K562 (cell line): ENCODE data around the gene DCTN1. TPM values are rescaled to one million over a fixed set of nuclear protein-coding genes. Genes with fewer than 3 reads are reported as not detected.

Experiments used
- ARID2 ChIP-seq: fragments of 450-650 bp; IDR thresholded peaks from 2 replicates; pipeline ENCODE4 v1.6.1; 2017; ENCODE audit warnings: antibody characterized with exemption, mild to moderate bottlenecking
- ASH1L ChIP-seq: fragments of 450-650 bp; IDR thresholded peaks from 2 replicates; pipeline ENCODE4 v1.6.1; 2018; ENCODE audit warnings: borderline replicate concordance, mild to moderate bottlenecking, low read depth; ENCODE audit not compliant: partially characterized antibody
- BCLAF1 ChIP-seq, 2 experiments: fragments of 450-650 bp in 1 of 2; IDR thresholded peaks; 2 replicates each; pipeline ENCODE4 v1.6.1; 2011 to 2017; ENCODE audit warnings: low read depth in 2 of 2, antibody characterized with exemption in 1 of 2, borderline replicate concordance in 1 of 2, low read length in 1 of 2, mild to moderate bottlenecking in 1 of 2, mixed read lengths in 1 of 2; ENCODE audit not compliant: control insufficient read depth in 1 of 2
- CBFB ChIP-seq: sonication (generic); formaldehyde crosslinking; IDR thresholded peaks from 2 replicates; pipeline ENCODE4 v1.4.0; 2020; ENCODE audit warnings: mild to moderate bottlenecking, missing genetic modification reagents
- CBX1 ChIP-seq: sonication (generic); IDR thresholded peaks from 2 replicates; pipeline ENCODE4 v1.6.1; 2016; ENCODE audit warnings: antibody characterized with exemption, low read depth, mild to moderate bottlenecking
- CBX8 ChIP-seq: fragments of 200-600 bp; sonication (generic); IDR thresholded peaks from 2 replicates; pipeline ENCODE4 v1.6.1; 2012; ENCODE audit warnings: borderline replicate concordance, mixed run types, low read depth, mild to moderate bottlenecking, moderate library complexity, mixed read lengths, low read length, control low read depth, inconsistent platforms; ENCODE audit not compliant: poor library complexity, severe bottlenecking; ENCODE audit errors: extremely low read depth
- DDX20 ChIP-seq: fragments of 450-650 bp; IDR thresholded peaks from 2 replicates; pipeline ENCODE4 v1.6.1; 2016; ENCODE audit warnings: missing genetic modification characterization, low read depth, mild to moderate bottlenecking, missing compliant biosample characterization, moderate library complexity
- EP400 ChIP-seq: fragments of 450-650 bp; IDR thresholded peaks from 2 replicates; pipeline ENCODE4 v1.6.1; 2017; ENCODE audit warnings: antibody characterized with exemption, mild to moderate bottlenecking, moderate library complexity
- FOXM1 ChIP-seq, 2 experiments: fragments of 450-650 bp in 1 of 2; sonication (generic) in 1 of 2; formaldehyde crosslinking in 1 of 2; IDR thresholded peaks; 2 replicates each; pipeline versions ENCODE4 v1.6.1 to v1.9.0; 2017 to 2022; ENCODE audit warnings: low read depth in 2 of 2, mild to moderate bottlenecking in 2 of 2, missing genetic modification reagents in 1 of 2, moderate library complexity in 1 of 2
- ID3 ChIP-seq, 2 experiments: fragments of 250-450 bp in 1 of 2; fragments of 450-650 bp in 1 of 2; sonication (Bioruptor Pico) in 1 of 2; IDR thresholded peaks; 2 replicates each; pipeline versions ENCODE4 v1.6.1 to v1.8.0; 2016 to 2021; ENCODE audit warnings: mild to moderate bottlenecking in 2 of 2, moderate library complexity in 2 of 2, missing compliant biosample characterization in 1 of 2, missing genetic modification characterization in 1 of 2
- KAT7 ChIP-seq: sonication (generic); formaldehyde crosslinking; IDR thresholded peaks from 2 replicates; pipeline ENCODE4 v1.8.0; 2022; ENCODE audit warnings: missing genetic modification reagents, mild to moderate bottlenecking, borderline replicate concordance
- MBD2 ChIP-seq: sonication (generic); IDR thresholded peaks from 2 replicates; pipeline ENCODE4 v1.6.1; 2016; ENCODE audit warnings: low read depth, borderline replicate concordance
- MTF1 ChIP-seq: fragments of 250-450 bp; sonication (Bioruptor Pico); IDR thresholded peaks from 2 replicates; pipeline ENCODE4 v1.9.0; 2021; ENCODE audit warnings: moderate library complexity, mild to moderate bottlenecking, inconsistent platforms, borderline replicate concordance
- MYNN ChIP-seq, 2 experiments: sonication (generic); formaldehyde crosslinking in 1 of 2; IDR thresholded peaks; 2 replicates each; pipeline versions ENCODE4 v1.5.0 to v1.6.1; 2016 to 2020; ENCODE audit warnings: antibody characterized with exemption in 1 of 2, missing genetic modification reagents in 1 of 2
- PATZ1 ChIP-seq: fragments of 250-450 bp; sonication (Bioruptor Pico); IDR thresholded peaks from 2 replicates; pipeline ENCODE4 v1.5.0; 2020; ENCODE audit warnings: mild to moderate bottlenecking, borderline replicate concordance
- PHF21A ChIP-seq: fragments of 450-650 bp; IDR thresholded peaks from 2 replicates; pipeline ENCODE4 v1.6.1; 2017; ENCODE audit warnings: low read depth, borderline replicate concordance
- SAP30 ChIP-seq: fragments of 200-600 bp; sonication (generic); IDR thresholded peaks from 2 replicates; pipeline ENCODE4 v1.6.1; 2012; ENCODE audit warnings: borderline replicate concordance, low read depth, mild to moderate bottlenecking, moderate library complexity, low read length, control low read depth, inconsistent platforms; ENCODE audit not compliant: insufficient read depth, poor library complexity, severe bottlenecking
- ZBTB7A ChIP-seq: IDR thresholded peaks from 2 replicates; pipeline ENCODE4 v1.6.1; 2011; ENCODE audit warnings: low read depth, mild to moderate bottlenecking, low read length, moderate library complexity, borderline replicate concordance; ENCODE audit not compliant: control insufficient read depth
- ZNF174 ChIP-seq: fragments of 250-450 bp; sonication (Bioruptor Pico); IDR thresholded peaks from 2 replicates; pipeline ENCODE4 v1.4.0; 2020; ENCODE audit warnings: mild to moderate bottlenecking
- ZNF224 ChIP-seq: sonication (generic); formaldehyde crosslinking; IDR thresholded peaks from 2 replicates; pipeline ENCODE4 v1.8.0; 2022; ENCODE audit warnings: mild to moderate bottlenecking, missing genetic modification reagents
- polyA plus RNA-seq, 8 experiments: library from polyadenylated mRNA; depleted of rRNA in 4 of 8; stranded (reverse) in 5 of 8; unstranded in 3 of 8; fragments of >200 nt; fragmentation: Nextera tagmentation in 2 of 8; fragmentation: Illumina TruSeq in 1 of 8; extraction: Ambion mirVana in 2 of 8; extraction: Trizol in 1 of 8; gene quantifications; 2 replicates each; pipeline versions ENCODE4 v1.2.1 to v1.2.3, GENCODE V29; 2011 to 2014; ENCODE audit warnings: inconsistent platforms in 1 of 8, missing spikeins in 1 of 8
- total RNA-seq, 7 experiments: library from RNA; depleted of rRNA in 6 of 7; stranded (reverse); fragments of >200 nt in 6 of 7; fragmentation: Illumina TruSeq in 2 of 7; extraction: Trizol in 2 of 7; gene quantifications; 2 replicates each; pipeline versions ENCODE4 v1.2.1 to v1.2.3, GENCODE V29; 2011 to 2021; ENCODE audit warnings: low replicate concordance in 1 of 7

DCTN1 gene
- total and polyA plus RNA-seq, 9 of the 15 experiments (the other 6 are each of a cell fraction or from before 2014, with no cell fraction given): 23.9 to 71.7 (median 45.0) TPM

GRCh38 chr2:74421221-74421870 lies 41.2 kb upstream of the DCTN1 start, which contains the start of the genes C2orf81 and WDR54 (continued):
- TF ChIP-seq BCLAF1 (IDR thresholded peaks at IDR 0.05; ENCODE audit: borderline replicate concordance in 1 of 2, control insufficient read depth in 1 of 2, low read depth in 2 of 2, low read length in 1 of 2): no peak
- TF ChIP-seq PATZ1 (CRISPR knock-in tag): no peak
- no peak; the same call in 1 of the 2 replicates for TF ChIP-seq MYNN (IDR thresholded peaks at IDR 0.05)
- TF ChIP-seq MYNN (CRISPR knock-in tag; IDR thresholded peaks at IDR 0.05): no peak
- no peak for TF ChIP-seq DDX20 (tag)
- TF ChIP-seq ZNF224: no peak
- no peak for TF ChIP-seq KAT7 (CRISPR knock-in tag)
- TF ChIP-seq ID3 (CRISPR knock-in tag; IDR thresholded peaks at IDR 0.05): no peak
- TF ChIP-seq ID3 (tag; IDR thresholded peaks at IDR 0.05): no peak
- TF ChIP-seq SAP30: peak; percentile 26
- peak; percentile 58; the same call in 1 of the 2 replicates for TF ChIP-seq MBD2
- no peak for TF ChIP-seq MTF1 (CRISPR knock-in tag)
- no peak for TF ChIP-seq ZBTB7A
- no peak for TF ChIP-seq ZNF174 (CRISPR knock-in tag)
- TF ChIP-seq CBX8: no peak
- no peak for TF ChIP-seq ARID2
- TF ChIP-seq FOXM1 (IDR thresholded peaks at IDR 0.05; ENCODE audit: low read depth): no peak
- no peak for TF ChIP-seq FOXM1 (CRISPR knock-in tag; IDR thresholded peaks at IDR 0.05; ENCODE audit: low read depth)
- peak; percentile 81; the same call in 1 of the 2 replicates for TF ChIP-seq CBFB
- TF ChIP-seq PHF21A: no peak
- TF ChIP-seq EP400: no peak
- TF ChIP-seq ASH1L: no peak
- no peak for TF ChIP-seq CBX1
